GM12891 (cell line): ENCODE data around the gene PLK2.

Experiments
- POLR2A ChIP-seq: IDR thresholded peaks from 2 replicates; pipeline ENCODE4 v1.6.1; 2011; ENCODE audit warnings: low read depth, low read length, control low read depth
- POLR2AphosphoS5 ChIP-seq: IDR thresholded peaks from 2 replicates; pipeline ENCODE4 v1.6.1; 2011; ENCODE audit warnings: low read depth, low read length, control low read depth
- TAF1 ChIP-seq: IDR thresholded peaks from 2 replicates; pipeline ENCODE4 v1.6.1; 2011; ENCODE audit warnings: low read depth, low read length, control low read depth

GRCh38 chr5:58477760-58478376 lies 18.0 kb upstream of the PLK2 start:
- TF ChIP-seq TAF1: no peak
- TF ChIP-seq POLR2A: no peak
- no peak for TF ChIP-seq POLR2AphosphoS5
